ENCODE data around the gene ARL11.
"Not testable (repeated sequence)": the region's sequence is repeated elsewhere in the genome, so short reads cannot be mapped to it uniquely, and the experiment has no call there.

The ARL11 gene

GRCh38 chr13:49627831-49628652 is at the start of gene ARL11:
ARL11 (plus strand) TSS chr13:49628507; CDS start chr13:49630448, 1,941 bp downstream.
- no peak for TF ChIP-seq Cebpa-rat (IDR thresholded peaks at IDR 0.05)
- Histone ChIP-seq H3K9me3 (peaks cover 17% of the 10 kb centered on the region), H3K4me1 (peaks cover 40% of the 10 kb centered on the region), H3K36me3 (peaks cover 31% of the 10 kb centered on the region), H3K4me2 (peak within 1 kb of the TSS; percentile 94), H4K20me1 (no peaks in the 10 kb centered on the region), H3K27ac (peak within 1 kb of the TSS; percentile 80), H3K9ac (peak within 1 kb of the TSS; percentile 78), H3K27me3 (no peaks in the 10 kb centered on the region), H3K4me3 (peak within 1 kb of the TSS; percentile 69)

GRCh38 chr13:49579501-49579900 is 48.8 kb upstream of the ARL11 start:
- Histone ChIP-seq H3K4me1 (peaks cover 45% of the 10 kb centered on the region), H3K27me3 (no peaks in the 10 kb centered on the region), H3K27ac (no peak overlapping the region), H3K9ac (no peak overlapping the region), H3K9me3 (no peaks in the 10 kb centered on the region; the same call in 1 of the 2 replicates), H3K4me3 (no peak overlapping the region), H3K36me3 (peaks cover 70% of the 10 kb centered on the region), H3K4me2 (no peak overlapping the region), H4K20me1 (0 out of 2 replicates have a peak, but pooled peaks cover 9% of the 10 kb centered on the region)
- no peak for TF ChIP-seq Cebpa-rat (IDR thresholded peaks at IDR 0.05)

- Histone ChIP-seq H3K27ac (no peak overlapping the region), H3K4me2 (peak overlapping the region; percentile 2; the same call in 1 of the 2 replicates), H4K20me1 (0 out of 2 replicates have a peak, but pooled peaks cover 9% of the 10 kb centered on the region), H3K4me3 (no peak overlapping the region), H3K9me3 (no peaks in the 10 kb centered on the region), H3K27me3 (no peaks in the 10 kb centered on the region), H3K36me3 (peaks cover 56% of the 10 kb centered on the region), H3K9ac (0 out of 2 replicates have a peak overlapping the region, but pooled peaks have one; percentile 0), H3K4me1 (peaks cover 48% of the 10 kb centered on the region)
- TF ChIP-seq Cebpa-rat (IDR thresholded peaks at IDR 0.05): no peak
These were observed 47.2 kb upstream of the ARL11 start for GRCh38 chr13:49580980-49581680.

DNA sequence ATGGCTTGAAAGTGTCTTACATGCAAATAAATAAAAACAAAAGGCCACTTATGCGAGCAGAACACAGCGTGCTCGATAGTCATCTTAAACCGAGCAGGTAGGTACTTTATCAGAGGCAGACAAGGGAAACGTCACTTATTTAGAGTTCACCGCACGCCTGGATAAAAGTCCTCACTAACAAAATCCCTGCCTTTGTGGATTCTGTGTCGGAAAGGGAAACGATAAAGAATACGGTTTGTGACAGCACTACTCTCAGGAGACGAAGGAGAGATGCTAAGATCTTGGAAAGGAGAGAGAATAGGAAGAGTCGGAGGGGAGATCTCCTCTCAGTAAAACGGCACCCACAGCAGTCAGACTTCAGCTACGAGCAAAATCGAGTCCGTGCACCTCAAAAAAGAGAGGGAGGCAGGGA is 43.5 kb upstream of the ARL11 start:
- H3K4me3 ChIP-seq: peak overlapping the region; percentile 98
- peak overlapping the region; percentile 94 for H3K9ac ChIP-seq
- no peaks in the 10 kb centered on the region for H3K27me3 ChIP-seq
- H4K20me1 ChIP-seq: 0 out of 2 replicates have a peak, but pooled peaks cover 9% of the 10 kb centered on the region
- peak overlapping the region; percentile 93 for H3K4me2 ChIP-seq
- TF ChIP-seq Cebpa-rat (IDR thresholded peaks at IDR 0.05): no peak
- peaks cover 43% of the 10 kb centered on the region for H3K4me1 ChIP-seq
- no peaks in the 10 kb centered on the region for H3K9me3 ChIP-seq
- H3K27ac ChIP-seq: peak overlapping the region; percentile 87
- peaks cover 33% of the 10 kb centered on the region for H3K36me3 ChIP-seq

- Histone ChIP-seq H3K4me2 (peak within 1 kb of the TSS; percentile 93), H3K36me3 (peaks cover 26% of the 10 kb centered on the region), H3K4me3 (peak within 1 kb of the TSS; percentile 98), H3K27ac (peak within 1 kb of the TSS; percentile 87), H3K4me1 (peaks cover 43% of the 10 kb centered on the region), H3K9me3 (no peaks in the 10 kb centered on the region), H4K20me1 (0 out of 2 replicates have a peak, but pooled peaks cover 9% of the 10 kb centered on the region), H3K9ac (peak within 1 kb of the TSS; percentile 94), H3K27me3 (no peaks in the 10 kb centered on the region)
- TF ChIP-seq Cebpa-rat (IDR thresholded peaks at IDR 0.05): no peak
These were observed 42.8 kb upstream of the ARL11 start, which contains the start of gene RCBTB1 for GRCh38 chr13:49585220-49586157. RCBTB1 (minus strand) TSS chr13:49585558; CDS start chr13:49567279, 18,279 bp downstream.

DNA sequence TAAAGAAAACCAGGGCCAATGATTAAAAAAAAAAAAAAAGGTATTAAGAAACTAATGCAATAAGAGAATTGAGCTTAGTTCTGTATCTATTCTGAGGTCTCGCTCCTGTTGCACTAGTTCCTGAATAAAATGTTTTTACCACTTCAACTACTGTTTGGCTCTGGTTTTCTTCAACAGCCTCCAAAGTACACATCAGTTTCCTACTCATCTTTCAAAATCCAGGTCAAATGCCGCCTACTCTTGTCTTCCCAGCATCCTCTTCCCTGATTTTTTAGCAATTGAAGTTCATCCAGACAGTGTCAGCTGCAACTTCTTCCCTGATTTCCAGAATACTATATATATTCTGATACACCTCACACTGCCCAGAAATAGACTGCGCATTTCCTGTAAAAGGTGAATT is 41.6 kb upstream of the ARL11 start:
- H3K27me3 ChIP-seq: no peaks in the 10 kb centered on the region
- no peak overlapping the region for H3K4me2 ChIP-seq
- H3K4me3 ChIP-seq: no peak overlapping the region
- peaks cover 14% of the 10 kb centered on the region for H3K36me3 ChIP-seq
- H3K9me3 ChIP-seq: no peaks in the 10 kb centered on the region
- TF ChIP-seq Cebpa-rat (IDR thresholded peaks at IDR 0.05): no peak
- H3K9ac ChIP-seq: no peak overlapping the region
- H3K4me1 ChIP-seq: peaks cover 34% of the 10 kb centered on the region
- 0 out of 2 replicates have a peak, but pooled peaks cover 4% of the 10 kb centered on the region for H4K20me1 ChIP-seq
- no peak overlapping the region for H3K27ac ChIP-seq

DNA sequence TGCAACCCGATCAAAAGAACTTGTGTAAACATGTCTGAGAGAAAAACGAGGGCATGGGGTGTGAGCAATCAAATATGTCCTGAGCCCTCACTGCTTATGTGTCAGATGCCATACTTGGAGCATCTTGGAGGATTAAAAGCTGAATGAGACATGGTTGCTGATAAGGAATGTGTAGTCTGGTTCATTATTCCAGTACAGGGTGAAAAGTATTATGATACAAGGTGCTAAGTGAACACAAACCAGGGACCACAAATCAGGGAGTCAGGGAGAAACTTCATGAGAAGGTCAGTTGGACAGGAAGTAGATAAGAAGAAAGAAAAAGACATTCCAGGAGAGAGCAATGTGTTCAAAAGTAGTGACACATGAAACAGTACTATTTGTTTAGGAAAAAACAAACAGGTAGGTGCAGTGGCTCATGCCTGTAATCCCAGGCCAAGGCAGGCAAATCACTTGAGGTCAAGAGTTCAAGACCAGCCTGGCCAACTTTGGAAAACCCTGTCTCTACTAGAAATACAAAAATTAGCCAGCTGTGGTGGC is 40.9 kb upstream of the ARL11 start:
- H3K27me3 ChIP-seq: no peaks in the 10 kb centered on the region
- H3K4me3 ChIP-seq: no peak overlapping the region
- no peaks in the 10 kb centered on the region for H4K20me1 ChIP-seq
- H3K4me2 ChIP-seq: no peak overlapping the region
- H3K36me3 ChIP-seq: peaks cover 7% of the 10 kb centered on the region
- H3K9ac ChIP-seq: no peak overlapping the region
- no peak for TF ChIP-seq Cebpa-rat (IDR thresholded peaks at IDR 0.05)
- peaks cover 27% of the 10 kb centered on the region for H3K4me1 ChIP-seq
- H3K9me3 ChIP-seq: no peaks in the 10 kb centered on the region
- H3K27ac ChIP-seq: no peak overlapping the region

- H4K20me1 ChIP-seq, H3K27me3 ChIP-seq, H3K4me1 ChIP-seq, H3K9me3 ChIP-seq, H3K4me3 ChIP-seq, H3K9ac ChIP-seq, H3K4me2 ChIP-seq, H3K27ac ChIP-seq, H3K36me3 ChIP-seq: not testable (repeated sequence)
These were observed 37.6 kb upstream of the ARL11 start for GRCh38 chr13:49590714-49591113.

DNA sequence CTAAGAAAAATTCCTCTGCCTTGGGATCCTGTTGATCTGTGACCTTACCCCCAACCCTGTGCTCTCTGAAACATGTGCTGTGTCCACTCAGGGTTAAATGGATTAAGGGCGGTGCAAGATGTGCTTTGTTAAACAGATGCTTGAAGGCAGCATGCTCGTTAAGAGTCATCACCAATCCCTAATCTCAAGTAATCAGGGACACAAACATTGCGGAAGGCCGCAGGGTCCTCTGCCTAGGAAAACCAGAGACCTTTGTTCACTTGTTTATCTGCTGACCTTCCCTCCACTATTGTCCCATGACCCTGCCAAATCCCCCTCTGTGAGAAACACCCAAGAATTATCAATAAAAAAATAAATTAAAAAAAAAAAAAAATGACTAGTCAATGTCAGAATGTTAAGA is 34.4 kb upstream of the ARL11 start:
- not testable (repeated sequence) for H3K27me3 ChIP-seq, H3K36me3 ChIP-seq, H3K9me3 ChIP-seq, H3K4me2 ChIP-seq, H3K4me3 ChIP-seq, H4K20me1 ChIP-seq, H3K27ac ChIP-seq, H3K9ac ChIP-seq, H3K4me1 ChIP-seq

Measured in BLaER1 (cell line).